K562 (cell line): ENCODE results near the gene TREX2. TPM values are rescaled to one million over a fixed set of nuclear protein-coding genes. Genes with fewer than 3 reads are reported as not detected.

Experiments
- ATAC-seq: fragments of 200-7000 bp; cut with Tn5 transposase; 3 replicates; pipeline ENCODE4 v1.9.1; 2020; ENCODE audit warnings: moderate library complexity
- BruUV-seq: library from RNA; stranded (reverse); fragments of 400-500 nt; replicated peaks from 2 replicates; lab custom pipeline; 2021; lab: Mats Ljungman, UMichigan
- CTCF ChIA-PET: fragments of 300-600 bp; formaldehyde crosslinking; extraction: SDS; loops from one replicate; lab custom pipeline; 2021; ENCODE audit warnings: low intra/inter-chr PET ratio; lab: Yijun Ruan, JAX
- POLR2A ChIA-PET: fragments of 300-600, 350-650 bp; sonication (Branson Sonifier 250); formaldehyde crosslinking; extraction: SDS; loops from one replicate; lab custom pipeline; 2021; ENCODE audit warnings: antibody characterized with exemption, inconsistent platforms; lab: Yijun Ruan, JAX
- DNase-seq, 4 experiments: peaks; one replicate each; pipeline versions ENCODE4 v3.0.0 to v3.0.0-alpha.2; 2011 to 2018; ENCODE audit warnings: low spot score in 3 of 4, mixed read lengths in 3 of 4; ENCODE audit errors: extremely low read depth in 1 of 4
- FAIRE-seq: peaks from 2 replicates; lab custom pipeline; 2011; peaks lifted over from hg19 to GRCh38; lab: Jason Lieb, UNC
- H2AFZ ChIP-seq: 2 replicates; pipeline ENCODE4 v1.6.0; 2011; ENCODE audit warnings: low read depth, low read length, control low read depth, inconsistent platforms
- H3K27ac ChIP-seq: fragments of 200-600 bp; 3 replicates; pipeline ENCODE4 v1.8.0; 2011; ENCODE audit warnings: low read depth, mild to moderate bottlenecking, control low read depth, inconsistent platforms, low read length, moderate library complexity, mixed read lengths; ENCODE audit errors: extremely low read depth
- H3K27me3 ChIP-seq, 2 experiments: fragments of 300-600 bp in 1 of 2; 2 replicates in 1 of 2; 3 replicates in 1 of 2; pipeline versions ENCODE4 v1.6.0 to v1.8.0; 2011; ENCODE audit warnings: inconsistent platforms in 2 of 2, low read length in 2 of 2, mild to moderate bottlenecking in 1 of 2, mixed read lengths in 1 of 2, moderate library complexity in 1 of 2; ENCODE audit not compliant: control insufficient read depth in 2 of 2, insufficient read depth in 2 of 2
- H3K36me3 ChIP-seq: fragments of 300-600 bp; 3 replicates; pipeline ENCODE4 v1.8.0; 2011; ENCODE audit warnings: mild to moderate bottlenecking, low read length, inconsistent platforms; ENCODE audit not compliant: control insufficient read depth, insufficient read depth
- H3K4me1 ChIP-seq, 2 experiments: fragments of 200-600 bp in 1 of 2; replicated peaks in 1 of 2; 2 replicates in 1 of 2; 3 replicates in 1 of 2; pipeline versions ENCODE4 v1.5.1 to v1.8.0; 2011; ENCODE audit warnings: inconsistent platforms in 2 of 2, low read length in 2 of 2, mild to moderate bottlenecking in 1 of 2, mixed read lengths in 1 of 2, moderate library complexity in 1 of 2; ENCODE audit not compliant: control insufficient read depth in 2 of 2, insufficient read depth in 2 of 2
- H3K4me2 ChIP-seq: 2 replicates; pipeline ENCODE4 v1.6.1; 2011; ENCODE audit warnings: low read length, control low read depth, inconsistent platforms, mixed read lengths; ENCODE audit not compliant: insufficient read depth
- H3K4me3 ChIP-seq: fragments of 200-600 bp; sonication (generic), shearing (Covaris generic); 2 replicates; pipeline ENCODE4 v1.5.1; 2016; ENCODE audit warnings: control low read depth, inconsistent platforms
- H3K79me2 ChIP-seq: fragments of 200-600 bp; 3 replicates; pipeline ENCODE4 v1.8.0; 2011; ENCODE audit warnings: low read length, inconsistent platforms; ENCODE audit not compliant: control insufficient read depth, insufficient read depth
- H3K9ac ChIP-seq, 2 experiments: 2 replicates each; pipeline versions ENCODE4 v1.6.0 to v1.6.1; 2011; ENCODE audit warnings: low read depth in 2 of 2, low read length in 2 of 2, control low read depth in 1 of 2, inconsistent platforms in 1 of 2, mild to moderate bottlenecking in 1 of 2, mixed read lengths in 1 of 2; ENCODE audit not compliant: insufficient read depth in 1 of 2
- H3K9me1 ChIP-seq: one replicate; pipeline ENCODE4 v1.6.0; 2011; ENCODE audit warnings: inconsistent platforms, mild to moderate bottlenecking, low read length, moderate library complexity; ENCODE audit not compliant: control insufficient read depth, insufficient read depth
- H3K9me3 ChIP-seq: replicated peaks from 2 replicates; pipeline ENCODE4 v1.5.1; 2011; ENCODE audit warnings: low read depth, low read length, inconsistent platforms; ENCODE audit not compliant: control insufficient read depth, insufficient read depth
- H4K20me1 ChIP-seq: replicated peaks from 2 replicates; pipeline ENCODE4 v1.6.1; 2011; ENCODE audit warnings: low read length, inconsistent platforms, mixed read lengths; ENCODE audit not compliant: control insufficient read depth, insufficient read depth
- E2F6 ChIP-seq, 2 experiments: IDR thresholded peaks; 2 replicates each; pipeline ENCODE4 v1.6.1; 2011; ENCODE audit warnings: borderline replicate concordance in 1 of 2, control low read depth in 1 of 2, low read depth in 1 of 2, low read length in 1 of 2, mild to moderate bottlenecking in 1 of 2, mixed read lengths in 1 of 2, moderate library complexity in 1 of 2; ENCODE audit not compliant: insufficient read depth in 1 of 2, insufficient read length in 1 of 2, poor library complexity in 1 of 2, severe bottlenecking in 1 of 2; ENCODE audit errors: extremely low read depth in 1 of 2
- KDM1A ChIP-seq, 2 experiments: fragments of 450-650 bp; IDR thresholded peaks; 2 replicates each; pipeline ENCODE4 v1.6.1; 2016; ENCODE audit warnings: mild to moderate bottlenecking in 2 of 2
- MCM3 ChIP-seq: fragments of 450-650 bp; IDR thresholded peaks from 2 replicates; pipeline ENCODE4 v1.6.1; 2016
- RHOXF2B ChIP-seq: fragments of 250-450 bp; sonication (Bioruptor Pico); conservative IDR thresholded peaks from 2 replicates; pipeline ENCODE4 v1.5.1; 2021
- SOX6 ChIP-seq: fragments of 450-650 bp; IDR thresholded peaks from 2 replicates; pipeline ENCODE4 v1.6.1; 2014; ENCODE audit warnings: mild to moderate bottlenecking
- TARDBP ChIP-seq: fragments of 450-650 bp; IDR thresholded peaks from 2 replicates; pipeline ENCODE4 v1.6.1; 2016
- WHSC1 ChIP-seq: IDR thresholded peaks from one replicate; pipeline ENCODE4 v1.6.1; 2012; ENCODE audit warnings: low read length, control low read depth, inconsistent platforms
- YBX1 ChIP-seq: fragments of 450-650 bp; IDR thresholded peaks from 2 replicates; pipeline ENCODE4 v1.7.1; 2016; ENCODE audit warnings: mild to moderate bottlenecking
- ZNF408 ChIP-seq: fragments of 250-450 bp; sonication (Bioruptor Pico); IDR thresholded peaks from 2 replicates; pipeline ENCODE4 v1.4.0; 2020; ENCODE audit warnings: low read depth, mild to moderate bottlenecking, moderate library complexity
- ZNF766 ChIP-seq: fragments of 200-800 bp; sonication (Bioruptor generic); conservative IDR thresholded peaks from 2 replicates; pipeline ENCODE4 v1.6.1; 2016; ENCODE audit warnings: missing genetic modification characterization, missing compliant biosample characterization
- ZZZ3 ChIP-seq: fragments of 450-650 bp; IDR thresholded peaks from 2 replicates; pipeline ENCODE4 v1.6.1; 2016; ENCODE audit warnings: antibody characterized with exemption, mild to moderate bottlenecking, moderate library complexity
- WGBS: fragments of 100-300 bp; shearing (Covaris generic); methylation state at CpG from one replicate; pipeline ENCODE4 v1.1.6; 2016; ENCODE audit warnings: low coverage, mixed read lengths; ENCODE audit not compliant: insufficient coverage; ENCODE audit errors: missing lambda C conversion rate; 5-methylcytosine and 5-hydroxymethylcytosine counted together
- in situ Hi-C: fragments of 300-500 bp; cut with MboI; formaldehyde crosslinking; loops from 4 replicates; pipeline ENCODE4 v1.15.0; 2018; ENCODE audit warnings: inconsistent platforms, mixed read lengths
- intact Hi-C: fragments of 100-400 bp; cut with micrococcal nuclease; formaldehyde crosslinking; loops from 2 replicates; pipeline ENCODE4 v1.14.2; 2022
- polyA plus RNA-seq, 8 experiments: library from polyadenylated mRNA; depleted of rRNA in 4 of 8; stranded (reverse) in 5 of 8; unstranded in 3 of 8; fragments of >200 nt; fragmentation: Nextera tagmentation in 2 of 8; fragmentation: Illumina TruSeq in 1 of 8; extraction: Ambion mirVana in 2 of 8; extraction: Trizol in 1 of 8; gene quantifications; 2 replicates each; pipeline versions ENCODE4 v1.2.1 to v1.2.3, GENCODE V29; 2011 to 2014; ENCODE audit warnings: inconsistent platforms in 1 of 8, missing spikeins in 1 of 8
- total RNA-seq, 7 experiments: library from RNA; depleted of rRNA in 6 of 7; stranded (reverse); fragments of >200 nt in 6 of 7; fragmentation: Illumina TruSeq in 2 of 7; extraction: Trizol in 2 of 7; gene quantifications; 2 replicates each; pipeline versions ENCODE4 v1.2.1 to v1.2.3, GENCODE V29; 2011 to 2021; ENCODE audit warnings: low replicate concordance in 1 of 7
- TF ChIP-seq, protein P1 (sequence below): fragments of 450-650 bp; formaldehyde crosslinking; conservative IDR thresholded peaks from 2 replicates; pipeline ENCODE4 v1.4.0; 2022; ENCODE audit warnings: mild to moderate bottlenecking, missing genetic modification characterization
- TF ChIP-seq, protein P2 (sequence below): sonication (generic); formaldehyde crosslinking; IDR thresholded peaks from 2 replicates; pipeline ENCODE4 v1.8.1; 2023; ENCODE audit warnings: mild to moderate bottlenecking, missing genetic modification reagents

Gene TREX2
- total and polyA plus RNA-seq, 9 of the 15 experiments (the other 6 are each of a cell fraction or from before 2014, with no cell fraction given), result 0.07 to 1.5 (median 0.33) TPM; not detected in 2

DNA sequence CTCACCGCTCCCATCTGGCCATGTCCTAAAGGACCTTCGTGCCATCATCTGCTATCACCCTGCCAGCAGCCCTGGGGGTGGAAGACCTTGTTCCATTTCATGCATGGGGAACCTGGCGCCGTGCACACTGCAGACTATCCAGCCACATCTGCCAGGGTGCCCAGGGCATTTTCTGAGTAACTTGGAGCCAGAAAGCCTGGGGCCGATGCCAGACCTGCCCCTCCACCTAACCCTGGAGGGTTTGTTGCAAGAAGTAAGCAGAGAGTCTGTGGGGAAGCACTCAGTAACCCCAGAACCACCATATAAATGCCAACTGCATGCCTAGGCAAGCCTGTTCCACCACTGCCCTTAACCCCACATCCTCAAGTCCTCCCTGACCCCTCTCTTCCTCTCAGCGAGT, 17.2 kb upstream of the TREX2 start:
- intact Hi-C loops (no loop called here), in situ Hi-C loops (no loop called here)
- Histone ChIP-seq H4K20me1 (peaks cover 11% of the 10 kb centered on the region; the same call in 1 of the 2 replicates), H3K9me1 (peaks cover 3% of the 10 kb centered on the region), H3K27ac (no peak overlapping the region), H3K79me2 (peaks cover 6% of the 10 kb centered on the region; the same call in 2 of the 3 replicates), H3K4me3 (no peak overlapping the region), H3K9me3 (no peaks in the 10 kb centered on the region), H3K27me3 (no peaks in the 10 kb centered on the region), H2AFZ (no peak overlapping the region), H3K4me1 (peaks cover 0 to 10% of the 10 kb centered on the region in 2 experiments; a peak in 2 of 5 replicates), H3K36me3 (peaks cover 86% of the 10 kb centered on the region), H3K4me2 (no peak overlapping the region), H3K9ac (no peak overlapping the region)
- 96% methylated on average over 5 of the region's 6 CpGs for WGBS
- no peak for FAIRE-seq
- DNase-seq, result no peak
- BruUV-seq, result no TSS peak
- TF ChIP-seq RHOXF2B (CRISPR knock-in tag) (no peak), SOX6 (no peak)
- ATAC-seq, result no peak
- ChIA-PET CTCF (no interaction called here), POLR2A (no interaction called here)

- POLR2A ChIA-PET, result no interaction called here
- Histone ChIP-seq H3K4me3 (no peak overlapping the region), H3K9ac (no peak overlapping the region), H3K4me1 (peaks cover 0 to 4% of the 10 kb centered on the region in 2 experiments; a peak in 1 of 5 replicates), H3K9me3 (no peaks in the 10 kb centered on the region)
- BruUV-seq, result no TSS peak
- no peak for DNase-seq
- TF ChIP-seq, protein P1, sequence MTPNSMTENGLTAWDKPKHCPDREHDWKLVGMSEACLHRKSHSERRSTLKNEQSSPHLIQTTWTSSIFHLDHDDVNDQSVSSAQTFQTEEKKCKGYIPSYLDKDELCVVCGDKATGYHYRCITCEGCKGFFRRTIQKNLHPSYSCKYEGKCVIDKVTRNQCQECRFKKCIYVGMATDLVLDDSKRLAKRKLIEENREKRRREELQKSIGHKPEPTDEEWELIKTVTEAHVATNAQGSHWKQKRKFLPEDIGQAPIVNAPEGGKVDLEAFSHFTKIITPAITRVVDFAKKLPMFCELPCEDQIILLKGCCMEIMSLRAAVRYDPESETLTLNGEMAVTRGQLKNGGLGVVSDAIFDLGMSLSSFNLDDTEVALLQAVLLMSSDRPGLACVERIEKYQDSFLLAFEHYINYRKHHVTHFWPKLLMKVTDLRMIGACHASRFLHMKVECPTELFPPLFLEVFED (CRISPR knock-in tag), result no peak
- TF ChIP-seq, protein P2, sequence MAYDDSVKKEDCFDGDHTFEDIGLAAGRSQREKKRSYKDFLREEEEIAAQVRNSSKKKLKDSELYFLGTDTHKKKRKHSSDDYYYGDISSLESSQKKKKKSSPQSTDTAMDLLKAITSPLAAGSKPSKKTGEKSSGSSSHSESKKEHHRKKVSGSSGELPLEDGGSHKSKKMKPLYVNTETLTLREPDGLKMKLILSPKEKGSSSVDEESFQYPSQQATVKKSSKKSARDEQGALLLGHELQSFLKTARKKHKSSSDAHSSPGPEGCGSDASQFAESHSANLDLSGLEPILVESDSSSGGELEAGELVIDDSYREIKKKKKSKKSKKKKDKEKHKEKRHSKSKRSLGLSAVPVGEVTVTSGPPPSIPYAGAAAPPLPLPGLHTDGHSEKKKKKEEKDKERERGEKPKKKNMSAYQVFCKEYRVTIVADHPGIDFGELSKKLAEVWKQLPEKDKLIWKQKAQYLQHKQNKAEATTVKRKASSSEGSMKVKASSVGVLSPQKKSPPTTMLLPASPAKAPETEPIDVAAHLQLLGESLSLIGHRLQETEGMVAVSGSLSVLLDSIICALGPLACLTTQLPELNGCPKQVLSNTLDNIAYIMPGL (CRISPR knock-in tag), result no peak
- TF ChIP-seq MCM3 (no peak), WHSC1 (no peak), ZNF766 (no peak), TARDBP (no peak), YBX1 (no peak), ZNF408 (CRISPR knock-in tag) (no peak), ZZZ3 (no peak), E2F6 (IDR thresholded peaks at IDR 0.05; ENCODE audit: borderline replicate concordance in 1 of 2, extremely low read depth in 1 of 2, insufficient read depth in 1 of 2, insufficient read length in 1 of 2, low read depth in 1 of 2, low read length in 1 of 2, poor library complexity in 1 of 2, severe bottlenecking in 1 of 2) (no peak), KDM1A (IDR thresholded peaks at IDR 0.05) (no peak)
- TF ChIP-seq, all 486 proteins: peak for 0
- Histone ChIP-seq H4K20me1 (peaks cover 11% of the 10 kb centered on the region; the same call in 1 of the 2 replicates), H3K9me1 (peaks cover 3% of the 10 kb centered on the region), H3K79me2 (no peaks in the 10 kb centered on the region), H3K27ac (no peak overlapping the region), H2AFZ (no peak overlapping the region), H3K36me3 (peaks cover 83% of the 10 kb centered on the region), H3K4me2 (no peak overlapping the region), H3K27me3 (no peaks in the 10 kb centered on the region)
- FAIRE-seq, result no peak
- no peak for ATAC-seq
- WGBS, result 92% methylated on average over 8 of the region's 10 CpGs
- in situ Hi-C loops (no loop called here), intact Hi-C loops (no loop called here)
- CTCF ChIA-PET, result interaction anchor here (2.3 kb wide), 1 partner anchor 45 kb away, joined by 9 read pairs; no protein-coding TSS in a partner anchor
Observed at GRCh38 chrX:153462291-153462690, 16.4 kb upstream of the TREX2 start.
